H1 (cell line): ENCODE data around the gene CALML5. TPM values are rescaled to one million over a fixed set of nuclear protein-coding genes. Genes with fewer than 3 reads are reported as not detected.

Experiments
- polyA plus RNA-seq, 7 experiments: library from polyadenylated mRNA; depleted of rRNA in 3 of 7; stranded (reverse) in 5 of 7; unstranded in 2 of 7; fragments of >200 nt in 5 of 7; fragments of 200-250 nt in 2 of 7; gene quantifications; 1 replicate in 5 of 7; 2 replicates in 1 of 7; 4 replicates in 1 of 7; pipeline versions ENCODE4 v1.2.1 to v1.2.3, GENCODE V29; 2011 to 2013; ENCODE audit warnings: missing spikeins in 2 of 7, mixed read lengths in 2 of 7
- total RNA-seq: library from RNA; stranded (reverse); fragmentation: NEBNext Ultra II Directional; extraction: Animal tissue kit (Norgen Biotek cat#: 25700); gene quantifications from 2 replicates; pipeline ENCODE4 v1.2.1, GENCODE V29; 2021
- TF ChIP-seq, protein P1 (sequence below): IDR thresholded peaks from 2 replicates; pipeline ENCODE4 v1.6.1; 2012; ENCODE audit warnings: low read length, inconsistent platforms
- TF ChIP-seq, protein P2 (sequence below): fragments of 300-600 bp; sonication (generic); IDR thresholded peaks from 2 replicates; pipeline ENCODE4 v1.7.1; 2012; ENCODE audit warnings: low read length, moderate library complexity, mild to moderate bottlenecking, inconsistent platforms; ENCODE audit not compliant: insufficient replicate concordance

The CALML5 gene
- total and polyA plus RNA-seq, 2 of the 8 experiments (the other 6 are each of a cell fraction or from before 2014, with no cell fraction given): not detected

DNA sequence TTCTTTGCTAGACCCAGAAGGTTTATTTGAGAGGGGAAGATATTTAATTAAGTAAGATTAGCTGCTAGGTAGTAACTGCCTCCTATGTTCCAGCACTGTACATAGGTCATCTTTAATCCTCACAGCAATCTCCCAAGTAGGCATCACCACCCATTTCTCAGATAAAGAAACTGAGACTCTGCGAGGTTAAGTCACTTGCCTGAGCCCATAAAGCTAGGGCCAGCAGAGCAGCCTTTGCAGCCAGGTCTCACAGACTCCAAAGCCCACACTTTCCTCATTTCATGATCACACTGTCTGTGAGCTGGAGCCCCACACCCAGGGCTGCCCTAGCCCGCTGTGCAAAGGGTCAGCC lies 46.0 kb upstream of the CALML5 start (continued):
- TF ChIP-seq, protein P1, sequence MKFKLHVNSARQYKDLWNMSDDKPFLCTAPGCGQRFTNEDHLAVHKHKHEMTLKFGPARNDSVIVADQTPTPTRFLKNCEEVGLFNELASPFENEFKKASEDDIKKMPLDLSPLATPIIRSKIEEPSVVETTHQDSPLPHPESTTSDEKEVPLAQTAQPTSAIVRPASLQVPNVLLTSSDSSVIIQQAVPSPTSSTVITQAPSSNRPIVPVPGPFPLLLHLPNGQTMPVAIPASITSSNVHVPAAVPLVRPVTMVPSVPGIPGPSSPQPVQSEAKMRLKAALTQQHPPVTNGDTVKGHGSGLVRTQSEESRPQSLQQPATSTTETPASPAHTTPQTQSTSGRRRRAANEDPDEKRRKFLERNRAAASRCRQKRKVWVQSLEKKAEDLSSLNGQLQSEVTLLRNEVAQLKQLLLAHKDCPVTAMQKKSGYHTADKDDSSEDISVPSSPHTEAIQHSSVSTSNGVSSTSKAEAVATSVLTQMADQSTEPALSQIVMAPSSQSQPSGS: no peak
- TF ChIP-seq, protein P2, sequence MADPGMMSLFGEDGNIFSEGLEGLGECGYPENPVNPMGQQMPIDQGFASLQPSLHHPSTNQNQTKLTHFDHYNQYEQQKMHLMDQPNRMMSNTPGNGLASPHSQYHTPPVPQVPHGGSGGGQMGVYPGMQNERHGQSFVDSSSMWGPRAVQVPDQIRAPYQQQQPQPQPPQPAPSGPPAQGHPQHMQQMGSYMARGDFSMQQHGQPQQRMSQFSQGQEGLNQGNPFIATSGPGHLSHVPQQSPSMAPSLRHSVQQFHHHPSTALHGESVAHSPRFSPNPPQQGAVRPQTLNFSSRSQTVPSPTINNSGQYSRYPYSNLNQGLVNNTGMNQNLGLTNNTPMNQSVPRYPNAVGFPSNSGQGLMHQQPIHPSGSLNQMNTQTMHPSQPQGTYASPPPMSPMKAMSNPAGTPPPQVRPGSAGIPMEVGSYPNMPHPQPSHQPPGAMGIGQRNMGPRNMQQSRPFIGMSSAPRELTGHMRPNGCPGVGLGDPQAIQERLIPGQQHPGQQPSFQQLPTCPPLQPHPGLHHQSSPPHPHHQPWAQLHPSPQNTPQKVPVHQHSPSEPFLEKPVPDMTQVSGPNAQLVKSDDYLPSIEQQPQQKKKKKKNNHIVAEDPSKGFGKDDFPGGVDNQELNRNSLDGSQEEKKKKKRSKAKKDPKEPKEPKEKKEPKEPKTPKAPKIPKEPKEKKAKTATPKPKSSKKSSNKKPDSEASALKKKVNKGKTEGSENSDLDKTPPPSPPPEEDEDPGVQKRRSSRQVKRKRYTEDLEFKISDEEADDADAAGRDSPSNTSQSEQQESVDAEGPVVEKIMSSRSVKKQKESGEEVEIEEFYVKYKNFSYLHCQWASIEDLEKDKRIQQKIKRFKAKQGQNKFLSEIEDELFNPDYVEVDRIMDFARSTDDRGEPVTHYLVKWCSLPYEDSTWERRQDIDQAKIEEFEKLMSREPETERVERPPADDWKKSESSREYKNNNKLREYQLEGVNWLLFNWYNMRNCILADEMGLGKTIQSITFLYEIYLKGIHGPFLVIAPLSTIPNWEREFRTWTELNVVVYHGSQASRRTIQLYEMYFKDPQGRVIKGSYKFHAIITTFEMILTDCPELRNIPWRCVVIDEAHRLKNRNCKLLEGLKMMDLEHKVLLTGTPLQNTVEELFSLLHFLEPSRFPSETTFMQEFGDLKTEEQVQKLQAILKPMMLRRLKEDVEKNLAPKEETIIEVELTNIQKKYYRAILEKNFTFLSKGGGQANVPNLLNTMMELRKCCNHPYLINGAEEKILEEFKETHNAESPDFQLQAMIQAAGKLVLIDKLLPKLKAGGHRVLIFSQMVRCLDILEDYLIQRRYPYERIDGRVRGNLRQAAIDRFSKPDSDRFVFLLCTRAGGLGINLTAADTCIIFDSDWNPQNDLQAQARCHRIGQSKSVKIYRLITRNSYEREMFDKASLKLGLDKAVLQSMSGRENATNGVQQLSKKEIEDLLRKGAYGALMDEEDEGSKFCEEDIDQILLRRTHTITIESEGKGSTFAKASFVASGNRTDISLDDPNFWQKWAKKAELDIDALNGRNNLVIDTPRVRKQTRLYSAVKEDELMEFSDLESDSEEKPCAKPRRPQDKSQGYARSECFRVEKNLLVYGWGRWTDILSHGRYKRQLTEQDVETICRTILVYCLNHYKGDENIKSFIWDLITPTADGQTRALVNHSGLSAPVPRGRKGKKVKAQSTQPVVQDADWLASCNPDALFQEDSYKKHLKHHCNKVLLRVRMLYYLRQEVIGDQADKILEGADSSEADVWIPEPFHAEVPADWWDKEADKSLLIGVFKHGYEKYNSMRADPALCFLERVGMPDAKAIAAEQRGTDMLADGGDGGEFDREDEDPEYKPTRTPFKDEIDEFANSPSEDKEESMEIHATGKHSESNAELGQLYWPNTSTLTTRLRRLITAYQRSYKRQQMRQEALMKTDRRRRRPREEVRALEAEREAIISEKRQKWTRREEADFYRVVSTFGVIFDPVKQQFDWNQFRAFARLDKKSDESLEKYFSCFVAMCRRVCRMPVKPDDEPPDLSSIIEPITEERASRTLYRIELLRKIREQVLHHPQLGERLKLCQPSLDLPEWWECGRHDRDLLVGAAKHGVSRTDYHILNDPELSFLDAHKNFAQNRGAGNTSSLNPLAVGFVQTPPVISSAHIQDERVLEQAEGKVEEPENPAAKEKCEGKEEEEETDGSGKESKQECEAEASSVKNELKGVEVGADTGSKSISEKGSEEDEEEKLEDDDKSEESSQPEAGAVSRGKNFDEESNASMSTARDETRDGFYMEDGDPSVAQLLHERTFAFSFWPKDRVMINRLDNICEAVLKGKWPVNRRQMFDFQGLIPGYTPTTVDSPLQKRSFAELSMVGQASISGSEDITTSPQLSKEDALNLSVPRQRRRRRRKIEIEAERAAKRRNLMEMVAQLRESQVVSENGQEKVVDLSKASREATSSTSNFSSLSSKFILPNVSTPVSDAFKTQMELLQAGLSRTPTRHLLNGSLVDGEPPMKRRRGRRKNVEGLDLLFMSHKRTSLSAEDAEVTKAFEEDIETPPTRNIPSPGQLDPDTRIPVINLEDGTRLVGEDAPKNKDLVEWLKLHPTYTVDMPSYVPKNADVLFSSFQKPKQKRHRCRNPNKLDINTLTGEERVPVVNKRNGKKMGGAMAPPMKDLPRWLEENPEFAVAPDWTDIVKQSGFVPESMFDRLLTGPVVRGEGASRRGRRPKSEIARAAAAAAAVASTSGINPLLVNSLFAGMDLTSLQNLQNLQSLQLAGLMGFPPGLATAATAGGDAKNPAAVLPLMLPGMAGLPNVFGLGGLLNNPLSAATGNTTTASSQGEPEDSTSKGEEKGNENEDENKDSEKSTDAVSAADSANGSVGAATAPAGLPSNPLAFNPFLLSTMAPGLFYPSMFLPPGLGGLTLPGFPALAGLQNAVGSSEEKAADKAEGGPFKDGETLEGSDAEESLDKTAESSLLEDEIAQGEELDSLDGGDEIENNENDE: no peak
